NB4 (cell line): ENCODE data around the gene TRAPPC10.
"Not testable (repeated sequence)": the region's sequence is repeated elsewhere in the genome, so short reads cannot be mapped to it uniquely, and the experiment has no call there.

Experiments
- MYC ChIP-seq: IDR thresholded peaks from 2 replicates; pipeline ENCODE4 v1.6.1; 2011; ENCODE audit warnings: low read depth, low read length
- POLR2A ChIP-seq: IDR thresholded peaks from 2 replicates; pipeline ENCODE4 v1.6.1; 2011; ENCODE audit warnings: mild to moderate bottlenecking; ENCODE audit not compliant: insufficient read length; ENCODE audit errors: extremely low read depth
- TF ChIP-seq, protein P1 (sequence below): IDR thresholded peaks from one replicate; pipeline ENCODE4 v1.5.1; 2012; ENCODE audit warnings: low read depth, low read length
- TF ChIP-seq, protein P2 (sequence below): IDR thresholded peaks from 2 replicates; pipeline ENCODE4 v1.6.1; 2011; ENCODE audit warnings: low read depth, low read length

DNA sequence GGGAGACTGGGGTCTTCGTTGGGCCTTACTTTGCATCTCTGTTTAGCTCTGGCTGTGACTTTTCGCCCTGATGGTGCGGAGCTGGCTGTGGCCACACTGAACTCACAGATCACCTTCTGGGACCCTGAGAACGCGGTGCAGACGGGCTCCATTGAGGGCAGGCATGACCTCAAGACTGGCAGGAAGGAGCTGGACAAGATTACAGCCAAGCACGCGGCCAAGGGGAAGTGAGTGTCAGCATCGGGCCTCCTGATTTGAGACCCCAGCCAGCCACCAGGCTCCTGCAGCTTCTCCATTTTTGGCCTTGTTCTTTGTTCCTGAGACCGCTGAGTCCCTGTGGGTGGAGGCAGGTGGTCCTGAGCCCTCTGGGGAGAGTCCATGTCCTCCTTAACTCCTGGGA lies 110.0 kb downstream of the TRAPPC10 start:
- TF ChIP-seq, protein P1, sequence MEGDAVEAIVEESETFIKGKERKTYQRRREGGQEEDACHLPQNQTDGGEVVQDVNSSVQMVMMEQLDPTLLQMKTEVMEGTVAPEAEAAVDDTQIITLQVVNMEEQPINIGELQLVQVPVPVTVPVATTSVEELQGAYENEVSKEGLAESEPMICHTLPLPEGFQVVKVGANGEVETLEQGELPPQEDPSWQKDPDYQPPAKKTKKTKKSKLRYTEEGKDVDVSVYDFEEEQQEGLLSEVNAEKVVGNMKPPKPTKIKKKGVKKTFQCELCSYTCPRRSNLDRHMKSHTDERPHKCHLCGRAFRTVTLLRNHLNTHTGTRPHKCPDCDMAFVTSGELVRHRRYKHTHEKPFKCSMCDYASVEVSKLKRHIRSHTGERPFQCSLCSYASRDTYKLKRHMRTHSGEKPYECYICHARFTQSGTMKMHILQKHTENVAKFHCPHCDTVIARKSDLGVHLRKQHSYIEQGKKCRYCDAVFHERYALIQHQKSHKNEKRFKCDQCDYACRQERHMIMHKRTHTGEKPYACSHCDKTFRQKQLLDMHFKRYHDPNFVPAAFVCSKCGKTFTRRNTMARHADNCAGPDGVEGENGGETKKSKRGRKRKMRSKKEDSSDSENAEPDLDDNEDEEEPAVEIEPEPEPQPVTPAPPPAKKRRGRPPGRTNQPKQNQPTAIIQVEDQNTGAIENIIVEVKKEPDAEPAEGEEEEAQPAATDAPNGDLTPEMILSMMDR, result not testable (repeated sequence)
- TF ChIP-seq POLR2A, MYC: not testable (repeated sequence)
- TF ChIP-seq, protein P2, sequence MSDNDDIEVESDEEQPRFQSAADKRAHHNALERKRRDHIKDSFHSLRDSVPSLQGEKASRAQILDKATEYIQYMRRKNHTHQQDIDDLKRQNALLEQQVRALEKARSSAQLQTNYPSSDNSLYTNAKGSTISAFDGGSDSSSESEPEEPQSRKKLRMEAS, result not testable (repeated sequence)
